NT2/D1 (cell line): ENCODE data around the gene ZMPSTE24.

Experiments used
- DNase-seq: peaks from one replicate; pipeline ENCODE4 v3.0.0-alpha.2; 2011; ENCODE audit warnings: low read depth, low spot score
- H3K27me3 ChIP-seq: 2 replicates; pipeline ENCODE4 v1.6.0; 2011; ENCODE audit warnings: mild to moderate bottlenecking; ENCODE audit not compliant: insufficient read length, insufficient read depth
- H3K36me3 ChIP-seq: 2 replicates; pipeline ENCODE4 v1.6.1; 2011; ENCODE audit warnings: mild to moderate bottlenecking, low read length, mixed read lengths; ENCODE audit not compliant: insufficient read depth, insufficient read length
- H3K4me1 ChIP-seq: 2 replicates; pipeline ENCODE4 v1.5.1; 2011; ENCODE audit not compliant: insufficient read depth, insufficient read length
- H3K4me3 ChIP-seq: 2 replicates; pipeline ENCODE4 v1.5.1; 2011; ENCODE audit warnings: low read depth; ENCODE audit not compliant: insufficient read length
- H3K9ac ChIP-seq: 2 replicates; pipeline ENCODE4 v1.6.0; 2011; ENCODE audit warnings: low read depth; ENCODE audit not compliant: insufficient read length
- H3K9me3 ChIP-seq: 2 replicates; pipeline ENCODE4 v1.5.1; 2011; ENCODE audit warnings: mild to moderate bottlenecking, low read length; ENCODE audit not compliant: insufficient read depth
- SUZ12 ChIP-seq: IDR thresholded peaks from 2 replicates; pipeline ENCODE4 v1.6.1; 2011; ENCODE audit not compliant: insufficient read length, insufficient read depth; ENCODE audit errors: extremely low read depth
- YY1 ChIP-seq: IDR thresholded peaks from 2 replicates; pipeline ENCODE4 v1.6.1; 2011; ENCODE audit not compliant: insufficient read length, insufficient read depth
- ZNF274 ChIP-seq: IDR thresholded peaks from 2 replicates; pipeline ENCODE4 v1.6.1; 2011; ENCODE audit warnings: mild to moderate bottlenecking, low read depth, low read length

ZMPSTE24 gene

DNA sequence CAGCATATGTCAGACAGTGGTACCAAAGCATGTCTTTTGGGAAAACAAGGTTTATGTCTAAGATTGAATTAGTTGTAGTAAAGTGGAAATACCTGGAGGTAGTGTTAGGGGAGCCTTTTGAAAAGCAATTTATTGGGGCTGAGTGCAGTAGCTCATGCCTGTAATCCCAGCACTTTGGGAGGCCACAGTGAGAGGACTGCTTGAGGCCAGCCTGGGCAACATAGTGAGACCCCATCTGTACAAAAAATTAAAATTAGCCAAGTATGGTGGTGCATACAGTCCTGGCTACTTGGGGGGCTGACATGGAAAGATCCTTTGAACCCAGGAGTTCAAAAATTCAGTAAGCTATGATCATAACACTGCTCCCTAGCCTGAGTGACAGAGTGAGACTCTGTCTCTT lies 7.3 kb downstream of the ZMPSTE24 start:
- TF ChIP-seq YY1 (no peak), ZNF274 (no peak), SUZ12 (no peak)
- H3K9me3 ChIP-seq, result no peaks in the 10 kb centered on the region

DNA sequence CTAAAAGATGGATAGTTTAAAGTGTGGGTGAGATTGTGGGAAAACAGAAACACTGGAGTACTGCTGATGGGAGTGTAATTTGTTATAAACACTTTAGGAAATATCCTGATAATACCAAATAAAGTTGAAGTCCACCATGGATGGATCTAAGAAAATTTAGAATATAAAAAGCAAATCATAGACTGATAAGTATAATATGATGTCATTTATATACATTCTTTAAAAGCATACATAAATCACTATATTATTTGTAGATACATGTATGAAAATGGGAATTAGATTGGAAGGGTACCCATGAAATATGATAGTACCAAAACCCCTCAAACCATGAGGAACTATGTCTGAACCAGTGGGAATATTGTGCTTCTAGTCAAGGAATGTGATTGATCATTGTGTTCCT lies 7.9 kb downstream of the ZMPSTE24 start:
- Histone ChIP-seq H3K4me1 (no peaks in the 10 kb centered on the region), H3K4me3 (no peak overlapping the region), H3K9ac (no peak overlapping the region), H3K27me3 (no peaks in the 10 kb centered on the region), H3K36me3 (peaks cover 95% of the 10 kb centered on the region), H3K9me3 (no peaks in the 10 kb centered on the region)
- TF ChIP-seq YY1, result no peak
- TF ChIP-seq ZNF274, result no peak
- DNase-seq, result no peak

More for the DNA sequence above, 7.3 kb downstream of the ZMPSTE24 start:
- Histone ChIP-seq H3K9ac (no peak overlapping the region), H3K4me1 (no peaks in the 10 kb centered on the region), H3K4me3 (no peak overlapping the region), H3K27me3 (no peaks in the 10 kb centered on the region), H3K36me3 (peaks cover 95% of the 10 kb centered on the region)
- DNase-seq, result no peak

GRCh38 chr1:40266786-40267535 lies 8.9 kb downstream of the ZMPSTE24 start:
- no peak overlapping the region for H3K9ac ChIP-seq
- H3K36me3 ChIP-seq, result peaks cover 95% of the 10 kb centered on the region
- no peaks in the 10 kb centered on the region for H3K27me3 ChIP-seq
- no peak for DNase-seq
- H3K4me3 ChIP-seq, result no peak overlapping the region
- no peak for TF ChIP-seq ZNF274
- no peak for TF ChIP-seq SUZ12
- TF ChIP-seq YY1, result no peak
- H3K9me3 ChIP-seq, result no peaks in the 10 kb centered on the region
- H3K4me1 ChIP-seq, result no peaks in the 10 kb centered on the region

- no peaks in the 10 kb centered on the region for H3K4me1 ChIP-seq
- TF ChIP-seq YY1, result no peak
- TF ChIP-seq SUZ12, result no peak
- TF ChIP-seq ZNF274, result no peak
- no peaks in the 10 kb centered on the region for H3K9me3 ChIP-seq
- no peak overlapping the region for H3K9ac ChIP-seq
- DNase-seq, result no peak
- peaks cover 95% of the 10 kb centered on the region for H3K36me3 ChIP-seq
- H3K27me3 ChIP-seq, result no peaks in the 10 kb centered on the region
- H3K4me3 ChIP-seq, result no peak overlapping the region
Observed at GRCh38 chr1:40267767-40268187, 9.7 kb downstream of the ZMPSTE24 start.

DNA sequence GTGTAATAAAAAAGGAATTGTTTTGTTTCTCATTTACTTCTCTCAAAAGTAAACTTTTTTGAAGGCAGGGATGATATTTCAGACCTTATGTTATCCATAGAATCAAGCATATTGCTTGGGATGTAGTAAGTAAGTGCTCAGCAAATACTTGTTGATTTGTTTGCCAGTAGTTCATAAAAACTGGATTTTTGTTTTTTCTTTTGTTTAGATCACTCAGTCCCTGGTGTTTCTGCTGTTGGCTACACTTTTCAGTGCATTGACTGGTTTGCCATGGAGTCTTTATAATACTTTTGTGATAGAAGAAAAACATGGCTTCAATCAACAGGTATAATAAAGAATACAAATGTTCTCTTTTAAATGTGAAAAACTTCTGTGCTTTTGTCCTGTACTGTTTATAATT lies 10.2 kb downstream of the ZMPSTE24 start:
- Histone ChIP-seq H3K9me3 (no peaks in the 10 kb centered on the region), H3K9ac (no peak overlapping the region), H3K36me3 (peaks cover 94% of the 10 kb centered on the region), H3K4me3 (no peak overlapping the region), H3K27me3 (no peaks in the 10 kb centered on the region), H3K4me1 (no peaks in the 10 kb centered on the region)
- no peak for TF ChIP-seq YY1
- no peak for TF ChIP-seq ZNF274
- no peak for TF ChIP-seq SUZ12
- DNase-seq, result no peak

DNA sequence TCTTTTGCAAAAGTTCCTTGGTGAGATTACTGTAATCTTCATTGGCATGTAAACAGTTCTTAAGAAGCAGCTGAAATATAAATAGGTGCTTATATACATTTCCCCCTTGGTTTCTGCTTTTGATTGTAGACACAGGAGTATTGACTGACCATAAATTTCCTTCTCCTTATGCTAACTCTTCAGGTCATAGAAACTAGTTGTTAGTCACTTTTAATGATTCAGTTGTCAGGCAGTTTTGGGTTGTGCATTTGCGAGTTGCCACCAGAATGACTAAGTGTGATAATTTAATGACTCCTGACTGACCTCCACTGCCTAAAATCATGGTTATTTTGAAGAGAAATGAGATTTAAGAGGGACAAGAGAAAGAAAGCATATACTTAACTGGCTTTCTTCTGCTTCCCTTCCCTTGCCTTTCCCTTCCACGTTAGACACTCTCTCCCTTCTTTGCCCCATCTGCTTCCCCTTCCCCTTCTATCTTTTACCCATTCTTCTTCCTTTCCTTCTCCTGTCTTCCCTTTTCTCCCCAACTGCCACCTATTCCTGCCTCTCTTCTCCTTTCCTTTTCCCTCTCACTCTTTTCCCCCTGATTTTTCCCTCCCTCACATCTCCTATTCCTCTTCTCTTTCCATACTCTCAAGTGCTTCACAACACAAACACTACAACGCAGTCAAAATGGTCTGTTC lies 12.3 kb downstream of the ZMPSTE24 start:
- no peak for DNase-seq
- H3K4me3 ChIP-seq, result no peak overlapping the region
- H3K4me1 ChIP-seq, result no peaks in the 10 kb centered on the region
- TF ChIP-seq SUZ12, result no peak
- no peak for TF ChIP-seq ZNF274
- no peak for TF ChIP-seq YY1
- no peaks in the 10 kb centered on the region for H3K27me3 ChIP-seq
- peaks cover 88% of the 10 kb centered on the region for H3K36me3 ChIP-seq
- no peaks in the 10 kb centered on the region for H3K9me3 ChIP-seq
- H3K9ac ChIP-seq, result no peak overlapping the region

DNA sequence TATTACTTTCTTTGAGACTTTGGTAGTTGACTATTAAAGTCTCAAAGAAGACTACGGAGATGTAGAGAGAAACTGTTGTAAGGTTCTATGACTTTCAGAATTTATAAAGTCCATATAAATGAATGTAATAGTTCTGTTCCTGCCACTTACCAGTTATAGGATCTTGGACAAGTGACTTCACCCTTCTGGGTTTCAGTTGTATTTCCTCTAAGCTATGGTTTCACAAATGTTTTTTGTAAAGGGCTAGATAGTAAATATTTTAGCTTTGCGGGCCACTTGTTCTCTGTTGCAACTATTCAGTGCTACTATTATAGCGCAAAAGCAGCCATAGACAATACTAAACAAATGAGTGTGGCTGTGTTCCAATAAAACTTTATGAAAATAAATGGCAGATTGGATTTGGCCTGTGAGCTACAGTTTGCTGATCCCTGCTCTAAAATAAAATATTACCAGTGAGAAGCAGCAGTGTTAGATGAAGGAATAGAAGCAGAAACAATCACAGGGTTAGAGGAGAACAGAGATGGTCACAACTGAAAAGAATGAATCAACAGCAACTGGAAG lies 14.7 kb downstream of the ZMPSTE24 start:
- Histone ChIP-seq H3K9ac (no peak overlapping the region), H3K27me3 (no peaks in the 10 kb centered on the region), H3K4me3 (no peak overlapping the region), H3K4me1 (peaks cover 1% of the 10 kb centered on the region), H3K36me3 (peaks cover 84% of the 10 kb centered on the region), H3K9me3 (no peaks in the 10 kb centered on the region)
- TF ChIP-seq SUZ12 (no peak), YY1 (no peak), ZNF274 (no peak)
- DNase-seq, result no peak
